Stimulated activated CD4-positive, alpha-beta T cell treated with anti-CD3 and anti-CD28 coated beads, Interleukin-2, amount 100 ng/mL, for 48 hours (primary cell): ENCODE measurements around the gene ZMYM4.
"Not testable (repeated sequence)": the region's sequence is repeated elsewhere in the genome, so short reads cannot be mapped to it uniquely, and the experiment has no call there.

Source experiments
- DNase-seq, 2 donors: peaks; one replicate each; pipeline ENCODE4 v3.0.0-alpha.2; 2020

Gene ZMYM4

DNA sequence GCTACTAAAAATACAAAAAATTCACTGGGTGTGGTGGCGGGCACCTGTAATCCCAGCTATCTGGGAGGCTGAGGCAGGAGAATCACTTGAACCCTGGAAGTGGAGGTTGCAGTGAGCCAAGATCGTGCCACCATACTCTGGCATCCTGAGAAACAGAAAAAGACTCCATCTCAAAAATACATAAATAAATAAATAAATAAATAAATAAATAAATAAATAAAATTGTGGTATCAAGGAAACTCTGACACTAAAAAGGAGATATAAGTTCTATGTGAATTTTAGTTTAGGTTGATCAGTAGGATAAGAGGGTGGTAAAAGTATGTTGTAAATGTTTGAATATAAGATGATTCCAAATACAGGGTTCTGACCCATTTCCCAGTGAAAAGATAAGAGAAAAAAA lies 63.1 kb downstream of the ZMYM4 start:
- not testable (repeated sequence) for DNase-seq

DNA sequence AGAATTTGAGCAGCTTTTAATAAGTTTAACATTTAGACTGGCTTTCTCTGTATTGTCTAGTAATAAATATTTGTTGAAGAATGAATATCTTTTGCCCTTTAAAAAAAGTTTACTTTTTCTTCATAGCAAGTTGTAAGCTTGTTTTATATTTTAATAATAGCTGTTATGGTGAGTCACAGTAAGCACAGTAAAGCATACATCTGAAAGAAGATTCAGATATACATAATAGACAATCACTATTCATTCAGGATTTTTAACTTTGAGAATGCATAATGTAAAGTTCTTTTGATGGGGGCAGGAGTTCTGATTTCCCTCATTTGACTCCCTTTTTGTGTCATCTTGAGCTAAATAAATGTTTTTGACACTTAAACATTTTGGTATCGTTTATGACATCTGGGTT lies 66.0 kb downstream of the ZMYM4 start:
- DNase-seq: no peak

DNA sequence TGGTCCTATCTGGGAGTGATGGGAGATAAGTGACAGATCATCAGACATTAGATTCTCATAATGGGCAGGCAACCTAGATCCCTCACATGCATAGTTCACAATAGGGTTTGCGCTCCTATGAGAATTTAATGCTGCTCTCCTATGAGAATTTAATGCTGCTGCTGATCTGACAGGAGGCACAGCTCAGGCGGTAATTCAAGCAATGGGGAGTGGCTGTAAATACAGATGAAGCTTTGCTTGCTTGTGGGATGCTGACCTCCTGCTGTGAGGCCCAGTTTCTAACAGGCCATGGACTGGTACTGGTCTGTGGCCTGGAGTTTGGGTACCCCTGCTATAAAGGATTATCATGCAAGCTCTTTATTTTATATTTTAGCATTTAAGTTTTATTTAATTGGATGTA lies 72.0 kb downstream of the ZMYM4 start:
- DNase-seq: no peak

GRCh38 chr1:35345439-35345981 lies 77.0 kb downstream of the ZMYM4 start:
- DNase-seq: no peak

DNA sequence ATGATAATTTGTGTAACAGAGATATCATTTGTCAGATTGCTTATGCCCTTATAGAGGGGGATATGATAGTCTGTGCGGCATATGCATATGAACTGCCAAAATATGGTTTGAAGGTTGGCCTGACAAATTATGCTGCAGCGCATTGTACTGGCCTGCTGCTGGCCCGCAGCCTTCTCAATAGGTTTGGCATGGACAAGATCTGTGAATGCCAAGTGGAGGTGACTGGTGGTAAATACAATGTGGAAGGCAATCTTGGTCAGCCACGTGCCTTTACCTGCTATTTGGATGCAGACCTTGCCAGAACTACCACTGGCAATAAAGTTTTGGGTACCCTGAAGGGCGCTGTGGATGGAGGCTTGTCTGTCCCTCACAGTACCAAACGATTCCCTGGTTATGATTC lies 82.4 kb downstream of the ZMYM4 start:
- DNase-seq: no peak

DNA sequence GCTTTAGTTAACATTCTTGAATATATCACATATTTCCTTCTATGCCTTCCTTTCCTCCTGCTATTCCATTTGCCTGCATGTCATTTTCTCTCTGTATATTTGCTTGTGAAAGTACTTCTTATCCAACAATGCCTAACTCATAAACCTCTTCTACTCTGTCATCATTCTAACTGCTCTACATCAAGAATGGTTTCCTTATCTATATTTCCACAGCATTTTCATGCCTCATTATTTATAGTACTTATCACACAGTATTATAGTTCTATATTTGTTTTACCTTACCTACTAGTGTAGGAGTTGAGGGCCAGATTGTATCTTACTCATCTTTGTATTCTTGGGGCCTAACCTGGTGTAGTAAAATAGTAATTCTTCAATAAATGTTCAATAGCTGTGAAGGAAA lies 91.5 kb downstream of the ZMYM4 start:
- no peak for DNase-seq

DNA sequence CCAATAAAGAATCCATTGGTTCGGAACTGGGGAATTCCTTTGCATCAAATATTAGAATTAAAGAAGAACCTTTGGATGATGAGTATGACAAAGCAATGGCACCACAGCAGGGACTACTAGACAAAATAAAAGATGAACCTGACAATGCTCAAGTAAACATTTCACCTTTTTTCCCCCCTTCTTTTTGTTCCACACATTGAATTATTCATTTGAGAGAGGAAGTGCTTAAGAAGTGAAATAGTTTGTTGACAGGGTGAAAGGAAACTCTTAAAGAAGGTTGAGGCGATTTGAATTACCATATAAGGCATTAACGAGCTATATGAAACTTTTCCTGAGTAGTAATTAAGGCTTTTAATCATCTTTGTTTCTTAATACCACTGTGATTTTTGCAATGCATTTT lies 93.1 kb downstream of the ZMYM4 start:
- no peak for DNase-seq

DNA sequence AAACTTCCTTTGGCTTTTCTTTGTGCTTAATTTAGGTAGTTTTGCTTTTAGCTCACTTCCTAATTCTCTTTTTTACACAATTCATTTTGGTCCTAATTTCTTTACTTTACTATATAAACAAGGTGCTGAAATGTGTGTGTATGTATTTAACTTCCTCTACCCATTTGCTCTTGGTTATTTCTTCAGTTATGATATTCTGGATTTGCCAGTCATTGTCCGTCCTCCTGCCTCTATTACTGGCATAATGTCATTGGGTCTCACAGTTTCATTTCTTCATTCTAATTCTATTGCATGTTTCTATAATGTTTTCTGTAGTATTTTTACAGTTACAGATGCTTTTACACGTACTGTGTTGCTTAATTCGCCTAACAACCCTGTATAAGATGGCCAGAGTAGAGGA lies 96.2 kb downstream of the ZMYM4 start:
- DNase-seq: no peak

- DNase-seq: no peak
These were observed 99.4 kb downstream of the ZMYM4 start for GRCh38 chr1:35367914-35368313.

- DNase-seq: no peak
These were observed 101.6 kb downstream of the ZMYM4 start for GRCh38 chr1:35369922-35370671.

DNA sequence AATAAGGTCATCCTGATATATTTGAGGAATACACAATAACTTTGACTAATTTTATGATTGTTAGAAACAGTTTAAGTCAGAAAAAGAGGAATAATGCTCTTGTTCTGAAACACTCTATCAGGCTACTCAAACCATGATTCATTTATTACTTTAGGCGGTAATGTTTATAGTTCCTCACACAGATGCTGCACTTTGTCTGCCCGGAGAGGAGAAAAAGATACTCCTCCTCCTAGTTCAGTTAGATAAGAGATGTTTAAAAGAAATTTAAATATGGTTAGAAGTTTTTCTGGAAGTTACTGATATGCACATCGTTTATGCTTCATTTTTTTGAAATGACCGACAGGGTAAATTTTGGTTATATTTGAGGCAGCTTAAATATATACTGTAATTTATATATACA lies 103.0 kb downstream of the ZMYM4 start:
- no peak for DNase-seq

GRCh38 chr1:35377555-35377954 lies 109.0 kb downstream of the ZMYM4 start:
- no peak for DNase-seq

DNA sequence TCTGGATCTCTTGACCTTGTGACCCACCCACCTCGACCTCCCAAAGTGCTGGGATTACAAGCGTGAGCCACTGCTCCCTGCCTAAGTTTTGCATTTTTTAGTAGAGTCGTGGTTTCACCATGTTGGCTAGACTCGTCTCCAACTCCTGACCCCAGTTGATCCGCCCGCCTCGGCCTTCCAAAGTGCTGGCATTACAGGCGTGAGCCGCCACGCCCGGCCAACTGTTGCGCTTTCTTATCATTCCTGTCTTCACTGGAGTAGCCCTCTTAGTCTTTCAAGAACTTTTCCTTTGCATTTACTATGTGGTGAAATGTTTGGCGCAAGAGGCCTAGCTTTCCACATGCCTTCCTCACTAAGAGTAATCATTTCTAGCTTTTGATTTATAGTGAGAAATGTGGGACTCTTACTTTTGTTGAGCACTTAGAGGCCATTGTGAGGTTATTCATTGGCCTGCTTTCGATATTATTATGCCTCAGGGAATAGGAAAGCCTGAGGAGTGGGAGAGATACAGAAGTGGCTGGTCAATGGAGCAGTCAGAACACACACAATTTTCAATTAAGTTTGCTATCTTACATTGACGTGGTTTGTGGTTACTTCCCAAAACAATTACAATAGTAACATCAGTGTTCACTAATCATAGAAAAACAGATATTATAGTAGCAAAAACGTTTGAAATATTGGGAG lies 111.0 kb downstream of the ZMYM4 start:
- no peak for DNase-seq

- not testable (repeated sequence) for DNase-seq
These were observed 111.6 kb downstream of the ZMYM4 start for GRCh38 chr1:35380111-35380510.

GRCh38 chr1:35382107-35382506 lies 113.6 kb downstream of the ZMYM4 start:
- DNase-seq: no peak

- DNase-seq: no peak
These were observed 117.8 kb downstream of the ZMYM4 start for GRCh38 chr1:35386290-35386689.

DNA sequence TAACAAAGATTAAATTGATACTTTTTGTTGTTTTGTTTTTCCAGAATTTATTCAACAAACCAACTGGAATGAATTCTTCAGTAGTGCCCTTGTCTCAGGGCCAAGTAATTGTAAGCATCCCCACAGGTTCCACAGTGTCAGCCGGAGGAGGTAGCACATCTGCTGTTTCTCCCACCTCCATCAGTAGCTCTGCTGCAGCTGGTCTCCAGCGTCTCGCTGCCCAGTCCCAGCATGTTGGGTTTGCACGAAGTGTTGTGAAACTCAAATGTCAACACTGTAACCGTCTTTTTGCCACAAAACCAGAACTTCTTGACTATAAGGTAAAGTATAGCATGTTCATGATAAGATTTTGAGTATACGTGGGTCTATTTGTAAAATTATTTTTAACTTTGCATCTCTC lies 118.5 kb downstream of the ZMYM4 start:
- DNase-seq: no peak

DNA sequence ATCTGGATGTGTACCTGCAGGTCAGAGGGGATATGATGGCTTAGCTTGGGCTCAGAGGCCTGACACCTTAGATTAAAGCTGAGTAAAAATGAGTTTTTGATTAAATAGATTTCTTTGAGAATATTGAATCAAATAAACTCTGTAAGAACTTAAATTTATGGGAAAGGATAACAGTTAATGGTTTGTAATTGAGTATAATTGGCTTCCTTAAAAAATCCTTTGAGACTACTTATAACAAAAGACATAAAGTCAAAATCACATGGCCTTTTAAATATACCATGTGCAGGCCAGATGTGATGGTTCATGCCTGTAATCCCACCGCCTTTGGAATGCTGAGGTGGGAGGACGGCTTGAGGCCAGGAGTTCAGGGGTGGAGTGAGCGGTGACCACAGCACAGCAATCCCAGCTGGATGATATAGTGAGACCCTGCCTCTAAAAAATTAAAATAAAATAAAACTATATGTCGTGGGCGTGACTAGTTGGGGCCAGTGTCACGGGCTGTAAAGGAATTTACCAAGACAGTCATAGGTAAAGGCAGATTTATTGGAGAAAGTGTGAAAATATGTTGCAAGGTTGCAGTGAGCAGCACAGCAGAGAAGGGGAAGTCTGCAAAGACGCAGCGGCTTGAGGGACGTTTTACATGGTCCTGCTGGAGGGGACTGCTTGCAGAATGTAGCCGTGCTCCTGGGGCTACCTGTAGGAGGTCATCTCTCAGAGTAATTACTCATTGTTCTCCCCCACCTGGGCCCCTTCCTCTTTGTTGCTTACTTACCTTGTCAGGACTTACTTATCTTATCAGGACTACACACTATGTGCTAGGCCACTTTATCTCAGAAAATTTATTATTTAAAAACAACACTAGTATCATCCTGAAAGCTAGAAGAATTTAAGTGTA lies 122.3 kb downstream of the ZMYM4 start:
- no peak for DNase-seq

DNA sequence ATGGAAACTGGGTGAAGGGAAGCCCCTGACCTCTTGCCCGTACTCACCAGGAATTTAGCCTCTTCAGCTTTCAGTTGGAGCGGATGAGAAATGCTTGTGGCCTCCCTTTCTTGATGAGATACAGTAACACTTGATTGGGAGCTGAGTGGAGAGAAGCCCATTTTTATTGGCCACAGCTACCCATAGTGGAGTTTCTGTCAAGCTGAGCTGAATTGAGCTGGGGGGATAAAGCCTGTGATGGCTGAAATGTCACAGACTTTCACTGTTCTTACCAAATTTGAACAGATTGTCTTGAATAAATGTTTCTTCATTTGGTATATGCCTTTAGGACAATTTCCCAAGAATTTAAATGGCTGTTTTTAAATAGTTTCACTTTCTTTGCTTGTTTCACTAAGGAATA lies 125.9 kb downstream of the ZMYM4 start:
- DNase-seq: no peak

GRCh38 chr1:35398739-35399138 lies 130.2 kb downstream of the ZMYM4 start:
- DNase-seq: no peak

DNA sequence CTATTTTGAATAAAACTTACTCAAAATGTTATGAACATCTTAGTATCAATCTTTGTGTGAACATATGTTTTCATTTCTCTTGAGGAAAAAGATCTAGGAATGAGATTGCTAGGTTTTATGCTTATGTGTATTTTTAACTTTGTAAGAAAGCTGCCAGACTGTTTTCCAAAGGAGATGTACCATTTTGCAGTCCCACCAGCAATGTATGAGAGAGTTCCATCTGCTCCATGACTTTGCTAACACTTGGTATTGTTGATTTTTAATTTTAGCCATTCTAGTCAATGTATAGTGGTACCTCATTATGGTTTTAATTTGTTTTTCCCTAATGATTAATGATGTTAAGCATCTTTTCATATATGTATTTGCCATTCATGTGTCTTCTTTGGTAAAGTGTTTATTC lies 132.5 kb downstream of the ZMYM4 start:
- no peak for DNase-seq

DNA sequence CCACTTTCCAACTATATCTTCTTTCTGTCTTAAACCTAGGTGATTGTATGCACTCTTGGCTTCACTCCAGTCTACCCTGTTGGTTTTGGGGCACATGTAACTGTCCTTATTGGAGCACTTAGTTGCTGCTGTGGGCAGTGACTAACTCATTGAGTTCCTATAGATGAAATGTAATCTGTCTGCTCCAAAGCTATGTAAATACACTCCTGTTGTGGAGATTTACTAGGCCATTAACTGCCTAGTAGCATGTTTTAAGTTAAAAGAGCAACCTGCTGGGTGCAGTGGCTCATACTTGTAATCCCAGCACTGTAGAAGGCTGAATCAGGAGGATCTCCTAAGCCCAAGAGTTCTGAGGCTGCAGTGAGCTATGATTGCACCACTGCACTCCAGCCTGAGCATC lies 137.6 kb downstream of the ZMYM4 start:
- DNase-seq: no peak

- DNase-seq: no peak
These were observed 139.2 kb downstream of the ZMYM4 start for GRCh38 chr1:35407743-35408142.
